PC-3 (cell line): ENCODE data around the gene AUTS2.

Source experiments
- EZH2 ChIP-seq: fragments of 300-600 bp; sonication (generic); IDR thresholded peaks from one replicate; pipeline ENCODE4 v1.6.1; 2017; ENCODE audit warnings: antibody characterized with exemption, mild to moderate bottlenecking, low read length; ENCODE audit not compliant: unreplicated experiment
- EZH2phosphoT487 ChIP-seq: fragments of 300-600 bp; sonication (generic); IDR thresholded peaks from 2 replicates; pipeline ENCODE4 v1.6.1; 2018; ENCODE audit warnings: mild to moderate bottlenecking, antibody characterized with exemption, low read length, borderline replicate concordance
- TF ChIP-seq, protein P1 (sequence below): fragments of 300-600 bp; sonication (generic); conservative IDR thresholded peaks from 2 replicates; pipeline ENCODE4 v1.5.1; 2017; ENCODE audit warnings: antibody characterized with exemption, low read depth, mild to moderate bottlenecking, low read length

DNA sequence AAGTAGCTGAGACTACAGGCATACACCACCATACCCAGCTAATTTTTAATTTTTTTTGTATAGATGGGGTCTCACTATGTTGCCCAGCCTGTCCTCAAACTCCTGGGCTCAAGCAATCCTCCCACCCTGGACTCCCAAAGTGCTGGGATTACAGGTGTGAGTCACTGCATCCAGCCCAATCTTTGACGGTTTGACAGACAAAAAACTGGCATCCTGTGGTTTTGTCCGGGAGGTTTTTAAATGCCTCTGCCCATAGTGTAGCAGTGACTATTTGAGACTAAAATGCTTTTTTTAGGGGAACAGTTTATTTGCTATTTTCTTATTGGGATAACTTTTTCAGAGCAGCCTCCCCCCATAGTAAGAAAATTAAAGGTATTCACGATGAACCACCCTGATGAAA lies 1010.0 kb downstream of the AUTS2 start:
- TF ChIP-seq, protein P1, sequence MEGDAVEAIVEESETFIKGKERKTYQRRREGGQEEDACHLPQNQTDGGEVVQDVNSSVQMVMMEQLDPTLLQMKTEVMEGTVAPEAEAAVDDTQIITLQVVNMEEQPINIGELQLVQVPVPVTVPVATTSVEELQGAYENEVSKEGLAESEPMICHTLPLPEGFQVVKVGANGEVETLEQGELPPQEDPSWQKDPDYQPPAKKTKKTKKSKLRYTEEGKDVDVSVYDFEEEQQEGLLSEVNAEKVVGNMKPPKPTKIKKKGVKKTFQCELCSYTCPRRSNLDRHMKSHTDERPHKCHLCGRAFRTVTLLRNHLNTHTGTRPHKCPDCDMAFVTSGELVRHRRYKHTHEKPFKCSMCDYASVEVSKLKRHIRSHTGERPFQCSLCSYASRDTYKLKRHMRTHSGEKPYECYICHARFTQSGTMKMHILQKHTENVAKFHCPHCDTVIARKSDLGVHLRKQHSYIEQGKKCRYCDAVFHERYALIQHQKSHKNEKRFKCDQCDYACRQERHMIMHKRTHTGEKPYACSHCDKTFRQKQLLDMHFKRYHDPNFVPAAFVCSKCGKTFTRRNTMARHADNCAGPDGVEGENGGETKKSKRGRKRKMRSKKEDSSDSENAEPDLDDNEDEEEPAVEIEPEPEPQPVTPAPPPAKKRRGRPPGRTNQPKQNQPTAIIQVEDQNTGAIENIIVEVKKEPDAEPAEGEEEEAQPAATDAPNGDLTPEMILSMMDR, result no peak
- no peak for TF ChIP-seq EZH2
- no peak for TF ChIP-seq EZH2phosphoT487
